HG03139 (cell line): ENCODE data around the gene SLC35G1.

ENCODE experiments used
- ATAC-seq: cut with Tn5 transposase; IDR thresholded peaks from one replicate; pipeline ENCODE4 v1.9.1; 2021; ENCODE audit not compliant: unreplicated experiment

SLC35G1 gene

DNA sequence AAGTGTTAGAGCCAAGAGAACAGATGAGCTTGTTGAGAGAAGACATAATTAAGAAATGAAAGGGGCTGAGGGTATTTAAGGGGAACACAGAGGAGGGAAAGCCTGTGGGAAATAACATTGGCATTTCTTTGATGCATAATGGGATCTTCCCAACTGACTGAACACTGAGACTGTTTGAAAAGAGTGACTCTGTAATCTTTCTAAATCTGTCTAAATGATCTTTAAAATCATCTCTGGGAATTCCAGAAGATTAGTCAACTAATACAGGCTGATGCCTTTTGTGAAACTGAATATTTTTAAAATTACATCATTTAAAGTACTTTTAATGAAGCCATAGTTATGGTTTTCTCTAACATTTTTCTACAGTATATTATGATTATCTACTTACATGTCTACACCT is 17.4 kb upstream of the SLC35G1 start:
- no peak for ATAC-seq

DNA sequence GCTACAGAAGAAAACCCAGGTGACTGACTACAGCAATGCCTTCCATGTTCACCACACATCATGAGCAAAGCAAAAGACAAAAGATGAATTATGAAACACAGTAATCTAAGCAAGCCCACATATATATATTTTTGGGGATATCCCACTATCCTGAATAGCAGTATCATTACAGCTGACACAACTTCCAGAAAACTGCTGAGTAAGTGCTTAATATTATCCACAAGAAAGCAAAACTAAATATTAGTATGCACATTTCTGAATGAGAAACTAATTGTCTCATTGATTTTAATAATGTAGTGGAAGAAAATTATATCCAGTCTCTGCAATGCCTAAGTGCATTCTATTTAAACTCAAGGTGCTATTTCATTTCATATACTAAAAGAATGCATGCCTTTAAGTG is 14.5 kb upstream of the SLC35G1 start:
- ATAC-seq = no peak

DNA sequence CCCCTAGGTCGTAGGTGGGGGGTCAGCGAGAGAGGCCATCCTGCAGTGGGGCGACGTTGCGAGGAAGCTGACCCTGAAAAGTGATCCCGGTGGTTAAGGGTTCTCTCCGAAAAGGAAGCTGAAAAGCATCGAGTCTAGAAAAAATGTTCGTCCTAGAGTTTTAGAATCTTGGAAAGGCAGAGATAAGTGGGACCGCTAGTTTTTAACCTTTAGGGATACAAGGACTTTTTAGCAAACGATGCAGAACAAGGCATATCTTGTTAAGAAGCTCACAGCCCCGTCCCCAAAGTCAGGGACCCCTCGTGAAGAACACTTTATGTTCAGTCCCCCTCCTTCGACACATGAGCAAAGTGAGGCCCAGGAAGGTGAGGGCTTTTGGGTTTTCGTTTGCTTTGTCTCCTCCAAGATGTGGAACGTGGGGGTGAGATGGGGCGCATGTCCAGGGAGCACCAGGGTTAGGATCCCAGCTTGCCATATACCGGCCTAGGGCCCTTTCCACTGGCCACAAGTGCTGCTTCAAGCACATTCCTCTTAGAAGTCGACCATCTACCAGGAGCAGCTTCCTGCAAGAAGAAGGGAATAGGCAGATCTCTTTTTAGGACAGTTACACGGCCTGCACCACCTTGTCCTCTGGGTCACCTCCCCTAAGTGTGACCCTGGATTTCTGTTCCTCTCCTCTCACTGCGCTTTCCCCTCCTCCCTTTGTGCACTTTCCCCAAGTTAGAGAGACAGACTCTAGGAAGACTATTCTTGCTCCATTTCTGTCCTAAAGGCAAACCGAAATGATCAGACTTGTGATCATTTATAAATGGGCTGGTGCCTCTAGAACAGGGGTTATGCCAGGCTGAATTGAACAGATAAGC is 969 bp downstream of the SLC35G1 start:
- no peak for ATAC-seq

DNA sequence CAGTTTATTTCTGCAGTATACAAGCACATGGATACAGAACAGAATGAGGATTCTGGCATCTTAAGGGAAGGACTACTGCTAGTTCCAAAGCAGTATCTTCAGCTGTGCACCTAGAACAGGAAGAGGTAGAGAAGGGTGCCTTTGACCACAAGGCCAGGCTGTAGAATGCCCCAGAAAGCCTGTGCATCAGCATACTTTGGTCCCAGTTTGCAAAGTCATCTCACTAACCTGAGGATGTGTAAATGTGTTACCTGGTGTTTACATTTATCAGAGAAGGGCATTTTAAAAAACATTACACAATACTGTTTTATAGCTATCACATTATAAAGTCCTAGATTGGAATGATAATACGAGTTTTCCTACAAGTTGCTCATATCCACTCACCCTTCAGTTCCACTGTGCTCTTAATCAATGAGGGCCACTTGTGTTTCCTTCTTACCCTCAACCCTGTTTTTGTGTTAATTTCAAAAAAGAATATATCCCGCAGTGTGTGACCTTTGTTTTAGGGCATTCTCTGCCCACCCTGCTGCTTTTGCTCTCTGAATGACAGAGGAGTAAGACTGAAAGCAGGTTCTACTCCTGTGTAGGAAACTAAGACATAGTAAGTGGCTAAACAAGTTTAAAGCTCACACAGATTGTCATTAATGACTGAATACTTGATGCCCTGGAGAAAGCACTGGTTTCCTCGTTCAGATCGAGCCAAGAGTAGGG is 3.4 kb downstream of the SLC35G1 start:
- ATAC-seq = no peak

DNA sequence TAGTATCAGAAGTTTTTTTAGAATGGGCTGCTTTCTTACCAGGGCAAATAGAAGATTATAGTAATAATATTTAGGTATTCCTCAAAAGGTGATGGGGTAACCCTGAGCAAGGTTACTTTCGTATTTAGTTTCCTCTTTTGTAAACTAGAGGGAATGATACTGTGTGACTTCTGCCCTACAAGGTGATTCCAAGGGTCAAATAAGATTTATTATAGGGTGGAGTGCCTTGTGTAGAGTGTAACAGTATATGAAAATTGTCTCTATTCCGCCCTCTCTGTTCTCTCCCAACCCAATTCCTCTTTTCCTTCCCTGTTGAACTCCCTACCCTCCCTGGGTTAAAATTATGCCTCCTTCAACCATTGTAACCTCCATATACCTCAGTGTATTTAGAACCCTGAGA is 5.3 kb downstream of the SLC35G1 start:
- no peak for ATAC-seq

DNA sequence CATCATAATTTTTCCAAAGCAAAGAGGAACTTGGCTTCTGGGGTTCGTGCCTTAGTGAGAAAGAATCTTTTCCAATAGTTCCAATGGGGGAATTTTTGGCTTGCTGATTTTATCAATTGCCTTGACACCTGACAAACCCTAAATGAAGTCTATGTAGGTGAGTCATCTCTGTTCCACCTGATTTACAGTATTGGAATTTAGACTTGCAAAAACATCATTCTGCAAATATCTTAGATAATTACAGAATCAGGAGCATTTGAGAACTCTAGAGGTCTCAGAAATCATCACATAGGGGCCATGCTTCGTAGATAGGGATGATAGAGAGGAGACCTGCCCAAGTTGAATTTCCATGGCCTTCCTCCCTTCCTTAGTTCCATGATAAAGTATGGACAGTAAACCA is 9.3 kb downstream of the SLC35G1 start:
- ATAC-seq = no peak

DNA sequence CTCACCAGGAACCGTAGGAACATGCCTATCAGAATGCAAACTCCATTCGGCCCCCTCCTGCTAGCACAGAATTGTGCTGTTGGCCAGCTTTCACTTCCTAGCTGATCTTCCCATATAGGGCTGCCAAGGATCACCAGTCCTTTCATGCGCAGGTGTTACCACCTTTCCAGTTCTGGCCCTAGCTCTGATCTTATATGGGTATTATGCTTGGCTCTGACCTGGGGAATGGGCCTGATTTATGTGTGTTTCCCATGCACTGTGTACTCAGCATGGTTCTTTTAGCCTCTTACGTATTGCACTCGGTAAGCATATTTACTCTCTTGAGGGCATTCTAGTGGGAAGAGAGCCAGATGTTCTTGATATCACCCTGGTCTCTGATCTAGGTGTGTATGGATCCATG is 11.1 kb downstream of the SLC35G1 start:
- ATAC-seq = no peak

DNA sequence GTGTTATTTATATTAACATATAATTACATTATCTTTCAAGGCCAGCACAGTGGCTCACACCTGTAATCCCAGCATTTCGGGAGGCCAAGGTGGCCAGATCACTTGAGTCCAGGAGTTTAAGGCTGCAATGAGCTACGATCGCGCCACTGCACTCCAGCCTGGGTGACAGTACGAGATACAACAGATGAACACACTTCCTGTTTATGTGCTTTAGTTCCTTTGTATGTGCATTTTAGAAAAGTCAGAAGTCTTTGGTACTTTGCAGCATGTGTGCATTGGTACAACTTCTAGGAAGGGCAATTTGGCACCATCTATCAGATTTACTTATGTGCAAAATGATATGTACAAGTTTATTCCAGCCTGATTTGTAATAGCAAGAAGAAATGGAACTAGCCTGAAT is 13.3 kb downstream of the SLC35G1 start:
- ATAC-seq = no peak

DNA sequence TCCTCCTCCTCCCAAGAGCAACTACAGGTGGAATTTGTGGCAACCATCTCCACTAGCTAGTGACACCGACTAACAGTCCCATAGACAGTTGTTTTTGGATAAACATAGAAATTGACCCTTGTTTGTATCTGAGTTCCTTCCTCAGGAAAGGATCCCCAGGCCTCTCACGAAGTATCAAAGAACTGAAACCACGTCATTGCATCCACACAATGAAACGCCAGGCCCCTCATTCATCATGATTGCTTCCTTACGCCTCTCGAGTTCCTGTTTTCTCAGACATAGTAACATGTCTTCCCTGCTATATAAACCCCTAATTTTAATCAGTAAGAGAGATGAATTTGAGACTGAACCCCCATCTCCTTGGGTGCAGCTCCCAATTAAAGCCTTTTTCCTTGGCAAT is 18.1 kb downstream of the SLC35G1 start:
- no peak for ATAC-seq

DNA sequence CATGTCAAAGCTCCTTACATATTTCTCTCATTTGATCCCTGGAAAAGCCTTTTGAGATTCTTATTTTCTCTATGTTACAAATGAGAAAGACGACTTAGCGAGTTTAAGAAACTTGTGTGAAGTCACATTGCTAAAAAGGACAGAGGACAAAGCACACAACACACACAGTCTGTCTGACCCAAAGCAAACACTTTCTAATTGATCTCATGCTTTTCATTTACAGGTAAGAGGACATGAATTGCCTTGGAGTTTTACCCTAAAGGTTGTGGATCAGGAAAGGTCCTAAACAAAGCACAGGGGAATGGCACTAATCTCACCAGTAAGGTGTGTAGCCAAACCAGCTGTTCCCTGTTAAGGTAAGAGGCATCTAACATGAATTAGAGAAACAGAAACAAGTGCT is 18.7 kb downstream of the SLC35G1 start:
- ATAC-seq = no peak

DNA sequence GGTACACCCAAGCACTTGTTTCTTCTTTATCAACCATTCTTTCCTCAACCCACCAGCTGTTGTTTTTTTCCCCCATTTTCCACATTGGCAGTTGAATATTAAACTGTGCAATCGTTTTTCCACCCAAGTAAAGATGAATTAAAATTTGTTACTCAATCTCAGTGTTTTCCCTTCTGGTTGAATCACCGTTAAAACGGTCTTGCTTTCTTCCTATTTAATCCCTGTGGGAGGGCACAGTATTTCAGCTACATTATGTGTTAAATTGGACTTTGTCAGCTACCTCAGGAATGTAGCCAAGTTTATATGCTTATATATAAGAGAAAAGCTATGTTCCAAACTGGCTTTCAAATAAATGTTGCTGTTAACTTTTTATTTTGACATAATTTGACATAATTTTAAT is 19.9 kb downstream of the SLC35G1 start:
- ATAC-seq = no peak

DNA sequence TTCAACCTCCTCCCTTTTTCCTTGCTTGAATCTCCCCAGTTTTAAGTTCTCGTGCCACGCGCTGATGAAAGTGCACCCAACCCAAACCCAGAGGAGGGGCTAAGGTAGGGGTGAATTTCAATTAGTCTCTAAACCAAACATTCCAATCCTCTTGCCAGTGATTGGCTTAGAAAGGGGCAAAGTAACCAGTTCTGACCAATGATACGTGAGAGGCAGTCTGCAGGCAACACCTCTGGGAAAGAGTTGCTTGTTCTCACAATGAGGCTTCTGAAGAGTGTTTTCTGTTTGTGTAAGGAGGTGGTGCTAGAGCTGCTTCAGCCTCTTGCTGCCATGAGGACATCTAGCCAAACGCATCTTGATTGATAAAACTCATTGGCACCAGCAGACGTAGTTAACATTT is 21.8 kb downstream of the SLC35G1 start:
- no peak for ATAC-seq

DNA sequence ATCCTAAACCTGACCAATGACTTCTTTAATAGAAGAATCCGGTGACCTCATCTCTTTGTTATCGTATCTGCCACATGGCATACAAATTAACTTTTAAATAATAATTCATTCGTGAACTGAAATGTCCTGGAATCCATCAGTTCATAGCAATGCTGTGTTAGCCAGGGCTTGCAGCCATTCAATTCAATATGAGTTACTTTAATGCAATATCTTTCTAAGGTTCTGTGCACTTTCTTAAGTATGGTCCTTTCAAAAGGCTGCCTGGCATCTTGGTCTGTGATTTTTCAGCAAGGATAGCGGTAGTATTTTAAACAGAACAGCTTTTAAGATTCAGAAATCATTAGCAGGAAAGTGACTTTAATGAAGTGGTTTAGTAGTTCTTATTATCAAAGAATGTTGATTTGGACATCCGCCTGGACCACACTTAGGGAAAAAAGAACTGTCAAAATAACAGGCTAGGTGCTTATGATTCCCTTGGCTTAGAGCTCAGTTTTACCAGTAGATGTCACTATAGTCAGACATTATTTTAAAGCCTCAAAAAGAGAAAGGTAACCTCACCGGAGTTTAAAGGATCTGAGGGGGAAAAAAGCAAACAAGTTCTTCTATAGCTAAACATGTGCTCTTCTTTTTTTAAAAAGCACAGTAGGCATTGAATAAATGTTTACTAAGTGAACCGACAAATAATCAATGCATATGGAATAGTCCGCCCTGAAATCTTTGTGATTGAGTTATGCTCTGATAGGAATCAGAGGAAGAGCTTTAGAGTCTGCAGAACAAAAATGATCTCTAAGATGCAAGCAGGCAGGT is 22.7 kb downstream of the SLC35G1 start:
- no peak for ATAC-seq

DNA sequence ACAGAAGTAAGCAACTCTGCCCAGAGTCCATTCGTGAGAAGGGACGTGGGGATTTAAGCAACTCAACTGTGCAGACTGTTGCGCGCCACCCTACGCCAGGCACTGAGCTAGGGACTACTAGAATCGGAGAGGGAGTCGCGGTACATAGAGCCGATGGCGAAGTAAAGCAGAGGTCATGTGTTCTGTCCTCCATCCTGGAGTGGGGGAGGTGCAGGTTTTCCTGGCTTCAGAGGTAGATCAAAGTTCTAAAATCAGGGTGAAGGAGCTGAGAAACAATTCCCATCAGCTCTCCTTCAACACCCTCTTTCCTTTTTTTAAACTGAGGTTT is 23.2 kb downstream of the SLC35G1 start:
- ATAC-seq = no peak

DNA sequence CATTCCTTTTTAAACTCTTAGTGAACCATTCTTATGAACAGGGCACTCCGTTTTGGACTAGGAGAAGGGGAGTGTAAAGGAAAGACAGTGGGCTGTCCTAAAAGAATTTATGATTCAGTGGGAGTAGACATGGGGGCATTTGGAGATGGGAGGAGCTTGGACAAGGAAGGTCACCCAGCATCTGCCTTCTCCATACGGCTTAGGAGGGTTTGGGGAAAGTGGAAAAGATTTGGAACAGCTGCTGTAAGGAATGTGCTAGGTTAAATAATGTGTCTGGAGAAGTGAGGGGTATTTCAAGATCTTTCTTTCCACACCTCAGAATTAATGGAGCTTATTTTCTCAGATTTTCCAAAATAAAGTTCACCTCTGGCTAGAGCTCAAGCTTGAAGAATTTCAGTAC is 24.0 kb downstream of the SLC35G1 start:
- ATAC-seq = no peak

DNA sequence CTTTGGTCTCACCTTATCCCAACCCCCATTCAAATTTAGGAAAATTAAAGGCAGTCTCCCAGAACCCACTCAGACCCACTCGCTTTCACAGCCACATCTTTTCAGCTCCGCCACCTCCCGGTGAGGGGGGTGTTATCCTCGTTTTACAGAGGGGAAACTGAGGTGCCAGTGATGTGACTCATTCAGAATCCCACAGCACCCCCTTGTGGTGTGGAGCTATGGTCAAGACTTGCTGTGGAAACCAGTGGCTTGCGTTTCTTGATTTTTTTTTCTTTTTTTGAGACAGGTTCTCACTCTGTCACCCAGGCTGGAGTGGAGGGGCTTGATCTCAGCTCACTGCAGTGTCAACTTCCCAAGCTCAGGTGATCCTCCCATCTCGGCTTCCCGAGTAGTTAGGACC is 27.6 kb downstream of the SLC35G1 start:
- ATAC-seq = no peak

DNA sequence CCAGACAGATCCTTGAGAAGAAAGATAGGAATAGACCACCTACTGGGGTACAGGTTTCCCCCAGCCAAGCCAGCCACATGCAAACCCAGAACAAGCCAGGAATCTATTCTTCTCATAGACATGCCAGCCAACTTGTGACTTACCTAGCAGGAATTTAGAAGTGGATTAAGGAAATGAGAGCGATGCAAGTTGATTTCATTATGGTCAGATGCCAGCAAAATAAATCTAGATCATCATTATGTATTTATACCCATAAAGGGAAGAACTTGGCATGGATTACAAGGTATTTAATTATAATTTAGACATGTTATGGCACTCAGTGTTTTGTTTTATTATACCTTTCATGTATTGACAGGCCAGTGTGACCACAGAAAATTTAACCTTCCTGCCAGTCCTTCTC is 32.8 kb downstream of the SLC35G1 start:
- no peak for ATAC-seq

DNA sequence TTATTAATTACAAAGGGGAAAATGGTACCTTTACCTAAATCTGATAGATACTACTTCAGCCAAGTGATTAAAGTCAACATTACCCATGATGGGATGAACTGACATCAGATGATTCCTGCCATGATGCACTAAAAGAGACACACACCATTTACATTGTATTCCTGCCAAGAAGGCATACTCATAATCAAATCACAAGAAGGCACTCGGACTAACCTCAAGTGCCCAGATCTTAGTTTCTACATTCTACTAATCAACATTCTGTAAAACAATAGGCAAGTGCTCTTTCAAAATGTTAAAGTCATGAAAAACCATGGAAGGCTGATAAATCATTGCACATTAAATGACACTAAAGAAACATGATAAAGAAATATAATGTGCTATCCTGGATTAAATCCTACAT is 44.4 kb downstream of the SLC35G1 start:
- no peak for ATAC-seq

DNA sequence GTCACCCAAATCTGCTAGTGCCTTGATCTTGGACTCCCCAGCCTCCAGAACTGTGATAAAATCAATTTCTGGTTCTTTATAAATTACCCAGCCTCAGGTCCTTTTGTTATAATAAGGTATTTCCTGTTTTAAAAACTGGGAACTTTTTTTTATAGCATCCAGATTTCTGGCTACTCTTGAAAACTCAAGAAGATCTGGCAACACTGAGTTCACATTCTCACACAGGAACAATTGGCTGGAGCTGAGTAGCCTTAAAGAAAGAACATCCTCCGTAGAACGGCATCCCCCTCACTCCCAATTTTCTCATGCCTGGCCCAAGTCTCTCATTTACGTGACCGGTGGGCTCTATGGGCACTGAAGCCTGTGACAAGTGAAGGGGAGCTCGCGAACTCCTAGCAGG is 47.1 kb downstream of the SLC35G1 start:
- ATAC-seq = no peak

DNA sequence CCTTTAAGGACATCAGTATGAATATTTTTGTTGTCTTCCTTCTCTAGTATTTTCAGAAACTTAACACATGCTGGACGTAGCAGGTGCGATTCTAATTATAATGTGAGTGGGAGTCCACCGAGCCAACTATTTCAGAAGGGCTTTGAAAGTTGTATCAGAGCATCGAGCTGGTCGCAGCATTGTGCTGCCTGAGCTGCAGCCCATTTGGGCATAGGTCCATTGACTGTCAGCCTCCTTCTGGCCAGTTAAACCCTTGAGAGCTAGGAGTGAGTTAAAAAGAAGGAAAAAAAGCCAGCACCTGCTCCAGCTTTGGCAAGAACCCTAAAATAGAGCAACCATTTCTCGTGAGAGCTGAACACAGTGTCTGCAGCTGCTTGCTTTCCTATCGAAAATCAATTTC is 47.8 kb downstream of the SLC35G1 start:
- ATAC-seq = no peak

DNA sequence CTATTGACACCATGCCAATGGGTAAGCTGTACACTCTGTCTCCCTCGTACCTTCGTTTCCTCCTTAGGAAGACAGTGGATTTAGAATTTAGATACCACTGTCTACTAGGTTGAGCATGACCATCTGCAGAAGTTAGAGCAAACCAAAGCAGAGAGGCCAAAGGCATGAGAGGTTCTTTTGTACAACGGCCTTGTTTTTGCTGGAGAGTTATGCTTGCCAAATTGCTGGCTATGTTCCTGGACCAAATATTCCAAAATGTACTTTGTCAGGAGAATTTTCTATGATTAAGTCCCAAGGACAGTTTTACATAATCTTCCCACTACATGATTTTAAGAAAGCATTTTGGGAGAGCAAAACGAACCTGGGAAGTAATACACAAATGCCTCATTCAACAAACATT is 52.0 kb downstream of the SLC35G1 start:
- ATAC-seq = no peak

DNA sequence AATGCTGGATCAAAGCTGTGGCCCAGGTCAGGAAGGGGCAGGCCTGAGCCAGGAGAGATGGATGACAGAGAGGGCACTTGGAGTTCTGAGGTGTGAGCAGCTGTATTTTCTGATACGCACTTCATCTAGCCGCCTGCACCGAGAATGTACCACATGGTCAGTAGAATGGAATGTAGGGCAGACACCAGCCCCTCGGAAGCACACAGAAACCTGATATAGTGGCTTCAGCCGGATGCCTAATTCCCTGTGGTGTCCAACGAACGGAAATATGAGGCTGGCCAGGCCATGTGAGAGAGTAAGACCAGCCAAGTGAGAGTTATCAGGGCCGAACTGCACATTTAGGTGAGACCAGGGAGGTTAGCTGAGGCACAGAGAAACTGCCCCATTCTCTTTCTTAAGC is 53.3 kb downstream of the SLC35G1 start:
- ATAC-seq = no peak
